ENCODE results near the gene COL4A2.
A peak's percentile ranks its signal among the peaks of the same experiment; 100 is the strongest.

Gene COL4A2

GRCh38 chr13:110446575-110446890, 139.4 kb downstream of the COL4A2 start:
- Histone ChIP-seq H3K4me3 (no peak overlapping the region), H3K27ac (peak overlapping the region; percentile 15 to 63)
- no peak for DNase-seq (ENCODE audit: low spot score)
- no peak for TF ChIP-seq CTCF (IDR thresholded peaks at IDR 0.05)

GRCh38 chr13:110447058-110447511, 140.0 kb downstream of the COL4A2 start:
- Histone ChIP-seq H3K27ac (no peak overlapping the region), H3K4me3 (no peak overlapping the region)
- peak; percentile 58 for DNase-seq (ENCODE audit: low spot score)
- no peak for TF ChIP-seq CTCF (IDR thresholded peaks at IDR 0.05)

DNA sequence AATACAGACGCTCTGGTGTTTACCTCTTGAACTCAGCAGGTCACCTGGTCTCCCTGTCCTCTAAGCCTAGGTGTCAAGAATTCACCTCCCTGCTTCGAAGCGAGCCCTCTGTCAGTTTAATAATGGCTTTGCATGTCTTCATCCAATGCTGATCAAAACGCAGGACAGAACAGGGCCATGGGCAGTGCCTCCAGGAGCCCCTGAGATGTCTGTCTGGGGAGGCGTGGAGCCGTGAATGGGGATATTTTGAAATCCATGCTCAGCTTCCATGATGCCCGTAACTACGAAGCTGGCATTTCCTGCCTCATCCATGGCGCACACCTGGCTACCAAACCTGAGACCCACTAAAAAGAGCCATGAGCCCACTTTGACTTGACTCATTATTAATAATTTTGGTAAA, 140.7 kb downstream of the COL4A2 start:
- peak; percentile 65 for DNase-seq (ENCODE audit: low spot score)
- Histone ChIP-seq H3K4me3 (no peak overlapping the region), H3K27ac (peak overlapping the region; percentile 19 to 63)
- no peak for TF ChIP-seq CTCF (IDR thresholded peaks at IDR 0.05)

- Histone ChIP-seq H3K27ac (peak overlapping the region; percentile 19 to 63), H3K4me3 (no peak overlapping the region)
- no peak for TF ChIP-seq CTCF (IDR thresholded peaks at IDR 0.05)
- peak; percentile 43 for DNase-seq (ENCODE audit: low spot score)
Observed at GRCh38 chr13:110448230-110448629, 141.1 kb downstream of the COL4A2 start.

DNA sequence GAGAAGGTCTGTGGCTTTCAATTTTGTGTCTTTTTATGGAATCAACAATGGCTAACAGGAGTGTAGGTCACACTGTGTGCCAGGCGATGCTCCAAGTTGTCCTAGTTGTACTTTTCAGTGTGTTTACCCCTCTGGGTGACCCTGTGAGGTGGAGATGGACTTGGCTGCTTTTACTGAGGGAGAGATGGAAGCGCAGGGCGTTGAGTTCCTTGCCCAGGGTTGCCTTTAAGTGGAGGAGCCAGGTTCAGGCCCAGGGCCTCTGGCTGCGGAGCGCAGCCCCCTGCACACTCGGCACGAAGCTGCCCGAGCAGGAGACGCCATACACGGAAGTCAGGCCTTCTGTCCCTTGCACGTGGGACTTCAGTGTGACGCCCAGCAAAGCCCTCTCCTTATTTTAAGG, 141.6 kb downstream of the COL4A2 start:
- peak; percentile 38 for DNase-seq (ENCODE audit: low spot score)
- H3K27ac ChIP-seq = peak overlapping the region; percentile 19 to 63
- no peak for TF ChIP-seq CTCF (IDR thresholded peaks at IDR 0.05)
- H3K4me3 ChIP-seq = no peak overlapping the region

DNA sequence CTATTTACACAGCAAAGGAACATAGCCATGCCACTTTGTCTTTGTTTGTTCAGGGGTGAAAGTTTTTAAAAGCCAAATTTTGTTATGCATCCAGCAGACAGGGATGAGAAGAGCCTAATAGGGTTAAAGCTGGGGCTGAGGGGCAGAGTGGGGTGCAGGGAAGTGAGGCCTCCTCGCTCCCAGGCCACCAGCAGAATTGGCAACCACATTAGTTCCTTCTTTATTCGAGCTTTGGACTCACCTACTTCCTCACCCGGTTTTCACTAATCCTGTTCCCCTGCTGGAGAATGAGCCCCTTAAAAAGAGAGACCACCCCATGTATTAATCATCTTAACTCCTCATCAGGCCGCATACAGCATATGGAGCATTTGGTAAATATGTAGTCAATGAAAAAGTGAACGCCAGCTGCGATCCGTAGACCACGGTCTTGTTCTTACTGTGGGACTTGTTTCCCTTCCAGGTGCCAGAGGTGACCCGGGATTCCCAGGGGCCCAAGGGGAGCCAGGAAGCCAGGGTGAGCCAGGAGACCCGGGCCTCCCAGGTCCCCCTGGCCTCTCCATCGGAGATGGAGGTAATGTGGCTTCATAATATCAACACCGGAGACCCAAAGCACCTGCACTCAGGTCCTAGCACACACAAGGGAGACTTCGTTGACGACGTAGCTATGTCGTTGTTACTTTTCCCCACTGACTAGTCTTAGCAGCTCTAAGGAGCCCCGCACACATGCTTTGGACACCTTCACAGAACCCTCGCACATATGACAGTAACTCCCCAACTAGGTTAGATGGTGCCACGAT, 142.3 kb downstream of the COL4A2 start:
- Histone ChIP-seq H3K27ac (peak overlapping the region; percentile 19 to 23), H3K4me3 (no peak overlapping the region)
- DNase-seq (ENCODE audit: low spot score) = peak; percentile 68
- TF ChIP-seq CTCF (IDR thresholded peaks at IDR 0.05) = no peak

All from coronary artery (tissue), 2 donors.